Stomach (tissue), 4 donors: Measurements from ENCODE around the gene BTBD17.

ENCODE experiments used
- CTCF ChIP-seq, 7 experiments: fragments of 450-650 bp in 4 of 7; fragments of 200-600 bp in 3 of 7; sonication (generic) in 3 of 7; IDR thresholded peaks; one replicate each; pipeline ENCODE4 v1.5.1; 2016 to 2019; ENCODE audit warnings: antibody characterized with exemption in 7 of 7, control low read depth in 2 of 7, mild to moderate bottlenecking in 1 of 7
- EP300 ChIP-seq: sonication (generic); formaldehyde crosslinking; IDR thresholded peaks from one replicate; pipeline ENCODE4 v1.6.1; 2017; ENCODE audit warnings: antibody characterized with exemption
- POLR2A ChIP-seq, 4 donors: fragments of 450-650 bp; IDR thresholded peaks; one replicate each; pipeline ENCODE4 v1.6.1; 2016; ENCODE audit warnings: antibody characterized with exemption in 4 of 4, control low read depth in 2 of 4, mild to moderate bottlenecking in 1 of 4, moderate library complexity in 1 of 4

DNA sequence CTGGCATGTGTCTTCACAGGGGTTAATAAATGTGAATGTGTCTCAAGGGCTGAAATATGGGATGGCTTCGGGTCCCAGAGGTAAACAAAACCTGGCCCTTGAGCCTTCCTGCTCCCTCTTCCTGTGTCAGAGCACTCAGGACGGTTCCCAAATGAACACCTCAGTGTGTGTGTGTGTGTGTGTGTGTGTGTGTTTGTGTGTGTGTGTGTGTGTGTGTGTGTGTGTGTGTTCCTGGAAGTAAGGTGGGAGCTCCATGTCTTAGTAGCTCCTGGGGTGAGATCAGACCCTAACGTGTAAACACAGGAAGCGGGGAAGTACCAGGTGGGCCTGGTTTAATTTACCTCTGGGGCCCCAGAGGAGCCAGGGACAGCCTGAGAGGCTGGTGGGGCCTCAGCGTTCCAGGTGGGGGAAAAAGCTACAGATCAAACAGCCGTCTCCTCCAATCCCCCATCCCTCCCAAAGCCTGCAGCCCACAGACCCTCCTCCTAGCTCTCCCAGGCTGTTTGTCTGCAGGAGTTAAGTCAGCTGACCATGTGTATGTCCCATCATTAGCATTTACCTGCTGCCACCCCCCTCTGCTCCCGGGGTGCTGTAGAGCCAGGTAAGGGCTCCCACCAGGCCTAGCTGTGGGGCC is 29.5 kb downstream of the BTBD17 start:
- TF ChIP-seq CTCF (IDR thresholded peaks at IDR 0.05) (no peak), POLR2A (IDR thresholded peaks at IDR 0.05) (no peak), EP300 (no peak)
